Liver (tissue), 3 donors: ENCODE results near the gene POC1A.

ENCODE experiments used
- EGR1 ChIP-seq, 2 donors: IDR thresholded peaks; 2 replicates each; pipeline ENCODE4 v1.6.1; 2016 to 2018; ENCODE audit warnings: antibody characterized with exemption in 2 of 2, low read depth in 2 of 2
- FOXA1 ChIP-seq: IDR thresholded peaks from 2 replicates; pipeline ENCODE4 v1.6.1; 2016; ENCODE audit warnings: antibody characterized with exemption
- JUND ChIP-seq, 2 donors: IDR thresholded peaks; 2 replicates each; pipeline ENCODE4 v1.6.1; 2016; ENCODE audit warnings: antibody characterized with exemption in 2 of 2
- NR2F2 ChIP-seq: IDR thresholded peaks from 2 replicates; pipeline ENCODE4 v1.6.1; 2016; ENCODE audit warnings: antibody characterized with exemption
- RAD21 ChIP-seq, 2 donors: IDR thresholded peaks; 2 replicates each; pipeline ENCODE4 v1.6.1; 2016; ENCODE audit warnings: antibody characterized with exemption in 2 of 2, mild to moderate bottlenecking in 2 of 2
- SP1 ChIP-seq: IDR thresholded peaks from 2 replicates; pipeline ENCODE4 v1.6.1; 2018; ENCODE audit warnings: antibody characterized with exemption, mild to moderate bottlenecking
- TAF1 ChIP-seq: conservative IDR thresholded peaks from 2 replicates; pipeline ENCODE4 v1.6.1; 2016; ENCODE audit warnings: antibody characterized with exemption, mild to moderate bottlenecking
- YY1 ChIP-seq: IDR thresholded peaks from 2 replicates; pipeline ENCODE4 v1.6.1; 2016; ENCODE audit warnings: antibody characterized with exemption, mild to moderate bottlenecking
- TF ChIP-seq, protein P1 (sequence below): IDR thresholded peaks from 2 replicates; pipeline ENCODE4 v1.6.1; 2016; ENCODE audit warnings: antibody characterized with exemption, mild to moderate bottlenecking
- TF ChIP-seq, protein P2 (sequence below): fragments of 150-350 bp; IDR thresholded peaks from 2 replicates; pipeline ENCODE4 v1.5.1; 2017; ENCODE audit warnings: improper control_type of control experiment, low read depth, low read length; ENCODE audit not compliant: missing input control
- TF ChIP-seq, protein P3 (sequence below): IDR thresholded peaks from 2 replicates; pipeline ENCODE4 v1.6.1; 2016; ENCODE audit warnings: antibody characterized with exemption
- TF ChIP-seq, protein P4 (sequence below): IDR thresholded peaks from 2 replicates; pipeline ENCODE4 v1.6.1; 2016; ENCODE audit warnings: antibody characterized with exemption
- TF ChIP-seq, protein P5 (sequence below): IDR thresholded peaks from 2 replicates; pipeline ENCODE4 v1.6.1; 2016; ENCODE audit warnings: antibody characterized with exemption
- donor health status: healthy.
- donor health status: healthy.

DNA sequence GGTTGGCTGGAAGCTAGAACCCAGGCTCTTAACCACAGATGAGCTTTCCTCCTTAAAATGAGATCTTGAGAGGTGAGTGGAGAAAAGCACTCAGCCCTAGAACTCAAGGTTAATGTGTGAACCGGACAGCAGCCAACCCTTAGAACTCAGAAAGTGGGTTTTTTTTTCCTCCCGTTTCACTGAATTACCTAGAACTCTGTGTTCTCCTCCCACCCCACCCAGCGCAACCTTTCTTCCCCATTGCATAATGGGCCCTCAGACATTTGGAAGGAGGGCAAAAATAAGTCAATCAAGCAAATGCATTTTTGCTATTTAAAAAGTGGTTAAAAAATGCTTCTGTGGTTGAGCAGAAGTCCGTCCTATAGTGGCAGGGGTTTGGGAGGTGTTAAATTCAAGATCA is 36.7 kb downstream of the POC1A start:
- TF ChIP-seq, protein P1, sequence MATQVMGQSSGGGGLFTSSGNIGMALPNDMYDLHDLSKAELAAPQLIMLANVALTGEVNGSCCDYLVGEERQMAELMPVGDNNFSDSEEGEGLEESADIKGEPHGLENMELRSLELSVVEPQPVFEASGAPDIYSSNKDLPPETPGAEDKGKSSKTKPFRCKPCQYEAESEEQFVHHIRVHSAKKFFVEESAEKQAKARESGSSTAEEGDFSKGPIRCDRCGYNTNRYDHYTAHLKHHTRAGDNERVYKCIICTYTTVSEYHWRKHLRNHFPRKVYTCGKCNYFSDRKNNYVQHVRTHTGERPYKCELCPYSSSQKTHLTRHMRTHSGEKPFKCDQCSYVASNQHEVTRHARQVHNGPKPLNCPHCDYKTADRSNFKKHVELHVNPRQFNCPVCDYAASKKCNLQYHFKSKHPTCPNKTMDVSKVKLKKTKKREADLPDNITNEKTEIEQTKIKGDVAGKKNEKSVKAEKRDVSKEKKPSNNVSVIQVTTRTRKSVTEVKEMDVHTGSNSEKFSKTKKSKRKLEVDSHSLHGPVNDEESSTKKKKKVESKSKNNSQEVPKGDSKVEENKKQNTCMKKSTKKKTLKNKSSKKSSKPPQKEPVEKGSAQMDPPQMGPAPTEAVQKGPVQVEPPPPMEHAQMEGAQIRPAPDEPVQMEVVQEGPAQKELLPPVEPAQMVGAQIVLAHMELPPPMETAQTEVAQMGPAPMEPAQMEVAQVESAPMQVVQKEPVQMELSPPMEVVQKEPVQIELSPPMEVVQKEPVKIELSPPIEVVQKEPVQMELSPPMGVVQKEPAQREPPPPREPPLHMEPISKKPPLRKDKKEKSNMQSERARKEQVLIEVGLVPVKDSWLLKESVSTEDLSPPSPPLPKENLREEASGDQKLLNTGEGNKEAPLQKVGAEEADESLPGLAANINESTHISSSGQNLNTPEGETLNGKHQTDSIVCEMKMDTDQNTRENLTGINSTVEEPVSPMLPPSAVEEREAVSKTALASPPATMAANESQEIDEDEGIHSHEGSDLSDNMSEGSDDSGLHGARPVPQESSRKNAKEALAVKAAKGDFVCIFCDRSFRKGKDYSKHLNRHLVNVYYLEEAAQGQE, result no peak
- TF ChIP-seq, protein P2, sequence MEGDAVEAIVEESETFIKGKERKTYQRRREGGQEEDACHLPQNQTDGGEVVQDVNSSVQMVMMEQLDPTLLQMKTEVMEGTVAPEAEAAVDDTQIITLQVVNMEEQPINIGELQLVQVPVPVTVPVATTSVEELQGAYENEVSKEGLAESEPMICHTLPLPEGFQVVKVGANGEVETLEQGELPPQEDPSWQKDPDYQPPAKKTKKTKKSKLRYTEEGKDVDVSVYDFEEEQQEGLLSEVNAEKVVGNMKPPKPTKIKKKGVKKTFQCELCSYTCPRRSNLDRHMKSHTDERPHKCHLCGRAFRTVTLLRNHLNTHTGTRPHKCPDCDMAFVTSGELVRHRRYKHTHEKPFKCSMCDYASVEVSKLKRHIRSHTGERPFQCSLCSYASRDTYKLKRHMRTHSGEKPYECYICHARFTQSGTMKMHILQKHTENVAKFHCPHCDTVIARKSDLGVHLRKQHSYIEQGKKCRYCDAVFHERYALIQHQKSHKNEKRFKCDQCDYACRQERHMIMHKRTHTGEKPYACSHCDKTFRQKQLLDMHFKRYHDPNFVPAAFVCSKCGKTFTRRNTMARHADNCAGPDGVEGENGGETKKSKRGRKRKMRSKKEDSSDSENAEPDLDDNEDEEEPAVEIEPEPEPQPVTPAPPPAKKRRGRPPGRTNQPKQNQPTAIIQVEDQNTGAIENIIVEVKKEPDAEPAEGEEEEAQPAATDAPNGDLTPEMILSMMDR, result no peak
- TF ChIP-seq TAF1 (no peak), SP1 (no peak), YY1 (no peak), FOXA1 (no peak), NR2F2 (no peak), RAD21 (IDR thresholded peaks at IDR 0.05) (no peak), EGR1 (IDR thresholded peaks at IDR 0.05; ENCODE audit: low read depth in 2 of 2) (no peak), JUND (IDR thresholded peaks at IDR 0.05) (no peak)
- TF ChIP-seq, protein P3, sequence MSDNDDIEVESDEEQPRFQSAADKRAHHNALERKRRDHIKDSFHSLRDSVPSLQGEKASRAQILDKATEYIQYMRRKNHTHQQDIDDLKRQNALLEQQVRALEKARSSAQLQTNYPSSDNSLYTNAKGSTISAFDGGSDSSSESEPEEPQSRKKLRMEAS, result no peak
- TF ChIP-seq, protein P4, sequence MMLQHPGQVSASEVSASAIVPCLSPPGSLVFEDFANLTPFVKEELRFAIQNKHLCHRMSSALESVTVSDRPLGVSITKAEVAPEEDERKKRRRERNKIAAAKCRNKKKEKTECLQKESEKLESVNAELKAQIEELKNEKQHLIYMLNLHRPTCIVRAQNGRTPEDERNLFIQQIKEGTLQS, result no peak
- TF ChIP-seq, protein P5, sequence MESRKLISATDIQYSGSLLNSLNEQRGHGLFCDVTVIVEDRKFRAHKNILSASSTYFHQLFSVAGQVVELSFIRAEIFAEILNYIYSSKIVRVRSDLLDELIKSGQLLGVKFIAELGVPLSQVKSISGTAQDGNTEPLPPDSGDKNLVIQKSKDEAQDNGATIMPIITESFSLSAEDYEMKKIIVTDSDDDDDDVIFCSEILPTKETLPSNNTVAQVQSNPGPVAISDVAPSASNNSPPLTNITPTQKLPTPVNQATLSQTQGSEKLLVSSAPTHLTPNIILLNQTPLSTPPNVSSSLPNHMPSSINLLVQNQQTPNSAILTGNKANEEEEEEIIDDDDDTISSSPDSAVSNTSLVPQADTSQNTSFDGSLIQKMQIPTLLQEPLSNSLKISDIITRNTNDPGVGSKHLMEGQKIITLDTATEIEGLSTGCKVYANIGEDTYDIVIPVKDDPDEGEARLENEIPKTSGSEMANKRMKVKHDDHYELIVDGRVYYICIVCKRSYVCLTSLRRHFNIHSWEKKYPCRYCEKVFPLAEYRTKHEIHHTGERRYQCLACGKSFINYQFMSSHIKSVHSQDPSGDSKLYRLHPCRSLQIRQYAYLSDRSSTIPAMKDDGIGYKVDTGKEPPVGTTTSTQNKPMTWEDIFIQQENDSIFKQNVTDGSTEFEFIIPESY, result no peak
